NT2/D1 (cell line): ENCODE results near the gene SUSD5.
A peak's percentile ranks its signal among the peaks of the same experiment; 100 is the strongest.

Experiments used
- DNase-seq: peaks from one replicate; pipeline ENCODE4 v3.0.0-alpha.2; 2011; ENCODE audit warnings: low read depth, low spot score
- H3K27me3 ChIP-seq: 2 replicates; pipeline ENCODE4 v1.6.0; 2011; ENCODE audit warnings: mild to moderate bottlenecking; ENCODE audit not compliant: insufficient read length, insufficient read depth
- H3K36me3 ChIP-seq: 2 replicates; pipeline ENCODE4 v1.6.1; 2011; ENCODE audit warnings: mild to moderate bottlenecking, low read length, mixed read lengths; ENCODE audit not compliant: insufficient read depth, insufficient read length
- H3K4me1 ChIP-seq: 2 replicates; pipeline ENCODE4 v1.5.1; 2011; ENCODE audit not compliant: insufficient read depth, insufficient read length
- H3K4me3 ChIP-seq: 2 replicates; pipeline ENCODE4 v1.5.1; 2011; ENCODE audit warnings: low read depth; ENCODE audit not compliant: insufficient read length
- H3K9ac ChIP-seq: 2 replicates; pipeline ENCODE4 v1.6.0; 2011; ENCODE audit warnings: low read depth; ENCODE audit not compliant: insufficient read length
- H3K9me3 ChIP-seq: 2 replicates; pipeline ENCODE4 v1.5.1; 2011; ENCODE audit warnings: mild to moderate bottlenecking, low read length; ENCODE audit not compliant: insufficient read depth
- SUZ12 ChIP-seq: IDR thresholded peaks from 2 replicates; pipeline ENCODE4 v1.6.1; 2011; ENCODE audit not compliant: insufficient read length, insufficient read depth; ENCODE audit errors: extremely low read depth
- YY1 ChIP-seq: IDR thresholded peaks from 2 replicates; pipeline ENCODE4 v1.6.1; 2011; ENCODE audit not compliant: insufficient read length, insufficient read depth
- ZNF274 ChIP-seq: IDR thresholded peaks from 2 replicates; pipeline ENCODE4 v1.6.1; 2011; ENCODE audit warnings: mild to moderate bottlenecking, low read depth, low read length

The SUSD5 gene

GRCh38 chr3:33218446-33219174, at the start of gene SUSD5:
TSS of gene SUSD5 (minus strand) at chr3:33218810. CDS start at chr3:33218797, 13 bp downstream.
- H3K27me3 ChIP-seq = peaks cover 61% of the 10 kb centered on the region
- H3K9ac ChIP-seq = peak within 1 kb of the TSS; percentile 78
- peak within 1 kb of the TSS; percentile 72 for H3K4me3 ChIP-seq
- no peaks in the 10 kb centered on the region for H3K36me3 ChIP-seq
- TF ChIP-seq ZNF274 (no peak), YY1 (no peak), SUZ12 (no peak)
- H3K9me3 ChIP-seq = no peaks in the 10 kb centered on the region
- peak; percentile 44 for DNase-seq
- no peaks in the 10 kb centered on the region for H3K4me1 ChIP-seq

- Histone ChIP-seq H3K27me3 (no peaks in the 10 kb centered on the region), H3K4me3 (no peak overlapping the region), H3K9me3 (0 out of 2 replicates have a peak, but pooled peaks cover 3% of the 10 kb centered on the region), H3K4me1 (no peaks in the 10 kb centered on the region), H3K36me3 (no peaks in the 10 kb centered on the region), H3K9ac (no peak overlapping the region)
- TF ChIP-seq SUZ12 = no peak
- TF ChIP-seq ZNF274 = no peak
- no peak for TF ChIP-seq YY1
- DNase-seq = no peak
These were observed 41.5 kb upstream of the SUSD5 start for GRCh38 chr3:33260104-33260503.

- Histone ChIP-seq H3K27me3 (no peaks in the 10 kb centered on the region), H3K4me3 (no peak overlapping the region), H3K36me3 (no peaks in the 10 kb centered on the region), H3K9me3 (no peaks in the 10 kb centered on the region), H3K4me1 (no peaks in the 10 kb centered on the region), H3K9ac (no peak overlapping the region)
- no peak for TF ChIP-seq SUZ12
- TF ChIP-seq YY1 = no peak
- no peak for TF ChIP-seq ZNF274
- no peak for DNase-seq
These were observed 37.6 kb upstream of the SUSD5 start for GRCh38 chr3:33256249-33256648.

- Histone ChIP-seq H3K9me3 (no peaks in the 10 kb centered on the region), H3K4me1 (no peaks in the 10 kb centered on the region)
- DNase-seq = peak; percentile 15
These were observed 32.1 kb upstream of the SUSD5 start for GRCh38 chr3:33250712-33251111.

GRCh38 chr3:33246786-33247185, 28.2 kb upstream of the SUSD5 start:
- no peak for DNase-seq
- Histone ChIP-seq H3K36me3 (no peaks in the 10 kb centered on the region), H3K9ac (no peak overlapping the region), H3K27me3 (no peaks in the 10 kb centered on the region), H3K9me3 (no peaks in the 10 kb centered on the region), H3K4me1 (no peaks in the 10 kb centered on the region), H3K4me3 (no peak overlapping the region)
- TF ChIP-seq SUZ12 = no peak
- no peak for TF ChIP-seq ZNF274
- TF ChIP-seq YY1 = no peak

More at GRCh38 chr3:33250712-33251111, 32.1 kb upstream of the SUSD5 start:
- no peak overlapping the region for H3K4me3 ChIP-seq
- no peak for TF ChIP-seq ZNF274
- no peak for TF ChIP-seq YY1
- TF ChIP-seq SUZ12 = no peak
- no peak overlapping the region for H3K9ac ChIP-seq
- no peaks in the 10 kb centered on the region for H3K36me3 ChIP-seq
- no peaks in the 10 kb centered on the region for H3K27me3 ChIP-seq

GRCh38 chr3:33240261-33240660, 21.7 kb upstream of the SUSD5 start:
- no peak for TF ChIP-seq YY1
- TF ChIP-seq SUZ12 = no peak
- Histone ChIP-seq H3K4me1 (no peaks in the 10 kb centered on the region), H3K9ac (no peak overlapping the region), H3K36me3 (no peaks in the 10 kb centered on the region), H3K9me3 (no peaks in the 10 kb centered on the region), H3K27me3 (no peaks in the 10 kb centered on the region), H3K4me3 (no peak overlapping the region)
- no peak for DNase-seq

GRCh38 chr3:33238923-33239322, 20.3 kb upstream of the SUSD5 start:
- no peak for DNase-seq
- H3K4me1 ChIP-seq = no peaks in the 10 kb centered on the region
- no peaks in the 10 kb centered on the region for H3K36me3 ChIP-seq
- no peaks in the 10 kb centered on the region for H3K9me3 ChIP-seq
- H3K4me3 ChIP-seq = no peak overlapping the region
- TF ChIP-seq ZNF274 (no peak), SUZ12 (no peak), YY1 (no peak)
- H3K9ac ChIP-seq = no peak overlapping the region
- H3K27me3 ChIP-seq = no peaks in the 10 kb centered on the region
